HG03354 (cell line): Measurements from ENCODE around the gene ZSCAN12.
"Not testable (repeated sequence)": the region's sequence is repeated elsewhere in the genome, so short reads cannot be mapped to it uniquely, and the experiment has no call there.

Experiments used
- ATAC-seq: cut with Tn5 transposase; IDR thresholded peaks from one replicate; pipeline ENCODE4 v1.9.1; 2021; ENCODE audit warnings: mild to moderate bottlenecking; ENCODE audit not compliant: unreplicated experiment, poor library complexity, severe bottlenecking

Gene ZSCAN12

DNA sequence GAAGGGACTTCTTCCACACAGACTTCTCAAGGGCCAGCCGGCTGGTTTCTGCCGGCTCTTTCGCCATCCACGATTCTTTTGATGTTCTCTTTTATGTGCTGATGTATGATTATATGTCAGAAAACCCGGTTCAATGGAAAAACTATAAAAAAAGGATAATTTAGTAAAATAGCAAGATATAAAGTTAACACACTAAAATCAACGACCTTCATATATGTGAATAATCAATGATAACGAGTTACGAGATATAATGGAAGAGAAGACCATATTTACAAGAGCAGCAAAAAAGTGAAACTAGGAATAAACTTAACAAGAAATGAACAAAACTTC, 540 bp upstream of the ZSCAN12 start:
- no peak for ATAC-seq

DNA sequence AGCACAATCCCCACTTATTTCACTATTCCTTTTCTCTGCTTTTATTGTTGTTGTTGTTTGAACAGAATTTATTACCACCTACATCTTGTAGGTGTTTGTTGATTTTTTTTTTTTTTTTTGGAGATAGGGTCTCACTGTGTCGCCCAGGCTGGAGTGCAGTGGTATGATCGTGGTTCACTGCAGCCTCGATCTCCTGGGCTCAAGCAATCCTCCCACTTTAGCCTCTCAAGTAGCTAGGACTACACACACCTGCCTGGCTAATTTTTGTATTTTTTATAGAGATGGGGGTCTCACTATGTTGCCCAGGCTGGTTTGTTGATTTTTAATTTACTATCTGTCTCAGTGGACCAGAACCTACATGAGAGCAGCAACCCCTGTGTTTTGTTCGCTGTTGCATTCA, 3.6 kb downstream of the ZSCAN12 start:
- ATAC-seq = no peak

DNA sequence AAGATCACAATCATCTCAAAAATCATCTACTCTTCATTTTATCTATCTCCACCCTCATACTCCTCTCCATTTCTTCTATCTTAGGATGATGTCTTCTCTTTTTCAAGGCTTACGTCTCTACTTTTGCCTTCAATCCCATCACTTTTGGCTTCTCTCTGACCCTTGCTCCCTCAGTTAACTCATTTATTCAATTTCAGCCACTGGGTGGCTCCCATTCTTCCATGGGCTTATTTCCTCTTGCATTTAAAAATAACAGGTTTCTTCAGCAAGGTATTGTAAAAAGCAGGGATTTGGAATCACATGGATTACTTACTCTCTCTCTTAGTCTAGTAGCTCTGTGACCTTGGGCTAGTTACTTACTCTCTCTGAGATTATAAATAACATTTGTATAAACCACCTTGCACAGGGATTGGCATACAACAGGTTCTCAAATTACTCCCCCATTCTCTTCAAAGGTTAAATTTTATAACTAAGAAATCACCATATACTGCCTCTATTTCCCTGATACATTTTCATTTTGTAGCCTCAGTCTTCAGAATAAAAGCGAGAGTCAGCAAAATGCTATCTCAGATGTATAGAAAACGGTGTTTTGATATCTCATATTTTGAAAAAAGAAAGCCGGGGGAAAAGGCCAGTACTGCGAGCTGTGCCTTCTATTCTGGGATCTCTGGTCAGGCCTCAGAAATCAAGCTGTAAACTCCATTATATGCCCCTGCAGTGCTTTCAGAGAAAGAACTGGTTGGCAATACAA, 5.5 kb downstream of the ZSCAN12 start:
- ATAC-seq = no peak

DNA sequence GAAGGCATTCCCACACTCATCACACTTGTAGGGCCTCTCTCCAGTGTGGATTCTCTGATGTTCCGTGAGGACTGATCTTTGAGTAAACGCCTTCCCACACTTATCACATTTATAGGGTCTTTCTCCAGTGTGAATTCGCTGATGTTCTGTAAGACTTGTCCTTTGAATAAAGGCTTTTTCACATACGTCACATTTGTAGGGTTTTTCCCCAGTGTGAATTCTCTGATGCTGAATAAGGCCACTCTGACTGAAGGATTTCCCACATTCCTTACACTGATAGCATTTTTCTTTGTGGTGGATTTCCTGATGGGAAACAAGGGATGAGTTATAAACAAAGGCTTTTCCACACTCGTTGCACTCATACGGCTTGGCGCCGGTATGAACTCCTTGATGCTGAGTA, 8.9 kb downstream of the ZSCAN12 start:
- ATAC-seq = no peak

DNA sequence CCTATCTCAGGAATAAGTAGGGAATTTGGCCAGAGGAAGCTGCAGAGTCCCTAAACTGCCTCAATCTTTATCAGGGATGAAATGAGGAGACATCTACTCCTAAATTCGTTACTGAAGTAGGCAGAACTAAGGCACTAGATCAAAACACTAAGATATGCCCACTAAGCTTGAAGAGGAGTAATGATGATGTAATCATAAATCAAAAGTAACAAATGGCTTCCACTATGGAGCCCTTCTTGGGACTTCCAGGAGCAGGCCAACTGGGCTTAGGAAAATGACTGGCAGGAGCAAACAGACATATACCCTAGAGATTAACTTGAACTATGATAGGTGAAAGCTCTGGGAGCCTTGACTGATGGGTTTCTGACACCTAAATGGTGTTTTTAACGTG, 15.4 kb downstream of the ZSCAN12 start:
- ATAC-seq = no peak

DNA sequence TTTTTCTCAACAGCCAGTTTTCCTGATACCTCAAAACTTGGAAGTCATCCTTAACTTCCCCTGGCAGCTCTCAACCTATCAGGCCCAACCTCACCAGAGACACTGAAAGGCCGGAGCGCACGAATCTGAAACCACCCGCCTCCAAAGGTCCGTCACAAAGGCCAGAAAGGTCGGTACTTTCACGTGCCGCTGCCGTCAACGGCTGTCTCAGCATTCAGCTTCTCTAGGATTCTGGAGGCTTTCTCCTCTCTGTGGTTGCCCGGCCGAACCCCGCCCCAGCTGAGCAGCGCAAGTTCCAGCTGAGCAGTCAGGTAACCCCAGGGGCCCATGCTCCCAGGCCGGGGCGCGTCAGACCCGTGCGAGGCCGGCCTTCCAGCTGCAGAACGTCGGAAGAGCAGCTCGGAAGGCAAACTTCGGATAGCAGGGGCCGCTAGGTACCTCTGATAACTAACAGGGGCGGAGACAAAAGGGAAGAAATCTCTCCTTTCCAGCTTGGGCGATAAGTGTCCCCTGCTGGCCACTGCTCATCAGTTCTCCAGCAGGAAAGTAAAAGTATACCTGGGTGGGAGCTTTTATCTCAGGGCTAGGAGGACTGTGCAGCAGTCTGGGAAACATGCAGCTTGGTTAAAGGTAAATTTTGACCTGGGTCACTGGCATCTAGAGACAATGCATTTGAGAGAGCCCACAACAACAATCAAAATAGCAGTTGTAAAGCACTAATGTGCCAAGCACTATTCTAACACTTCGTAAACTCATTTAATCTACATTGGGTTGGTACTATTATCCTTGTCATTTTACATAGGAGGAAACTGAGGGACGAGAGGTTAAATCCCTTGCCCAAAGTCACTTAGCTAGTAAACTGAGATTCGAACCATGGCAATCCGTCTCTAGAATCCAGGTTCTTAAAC, 16.1 kb downstream of the ZSCAN12 start:
- peak; percentile 96 for ATAC-seq

DNA sequence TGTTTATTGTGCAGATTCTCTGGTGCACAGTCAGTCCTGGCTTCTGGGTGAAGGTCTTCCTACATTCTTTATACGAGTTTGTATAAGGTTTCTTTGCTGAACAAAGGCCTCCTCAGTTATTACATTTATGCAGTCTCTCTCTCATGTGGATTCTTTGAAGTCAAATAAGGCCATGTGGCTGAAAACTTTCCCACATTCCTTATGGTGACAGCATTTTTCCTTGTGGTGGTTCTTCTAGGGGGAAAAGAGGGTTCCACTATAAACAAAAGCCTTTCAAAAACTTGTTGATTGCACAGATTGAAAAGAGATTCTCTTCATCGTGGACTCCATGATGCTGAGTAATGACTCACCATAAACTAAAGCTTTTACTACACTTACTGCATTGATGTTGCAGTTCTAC, 19.2 kb downstream of the ZSCAN12 start:
- no peak for ATAC-seq

DNA sequence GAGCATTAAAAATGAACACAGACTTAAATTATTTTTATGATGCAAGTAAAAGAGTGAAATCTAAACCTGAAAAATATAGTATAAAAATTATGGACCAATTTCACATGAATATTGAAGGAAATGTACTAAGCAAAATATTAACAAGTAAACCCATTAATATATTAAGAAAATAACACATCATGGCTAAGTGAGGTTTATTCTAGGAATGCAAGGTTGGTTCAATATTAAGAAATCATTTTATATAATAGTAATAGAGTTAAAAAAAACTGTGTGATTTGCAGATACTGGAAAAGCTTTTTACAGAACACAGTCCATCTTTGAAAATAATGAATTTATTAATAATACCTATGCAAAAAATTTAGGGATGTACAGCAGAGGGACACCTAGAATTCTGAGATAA, 20.9 kb downstream of the ZSCAN12 start:
- ATAC-seq = no peak

DNA sequence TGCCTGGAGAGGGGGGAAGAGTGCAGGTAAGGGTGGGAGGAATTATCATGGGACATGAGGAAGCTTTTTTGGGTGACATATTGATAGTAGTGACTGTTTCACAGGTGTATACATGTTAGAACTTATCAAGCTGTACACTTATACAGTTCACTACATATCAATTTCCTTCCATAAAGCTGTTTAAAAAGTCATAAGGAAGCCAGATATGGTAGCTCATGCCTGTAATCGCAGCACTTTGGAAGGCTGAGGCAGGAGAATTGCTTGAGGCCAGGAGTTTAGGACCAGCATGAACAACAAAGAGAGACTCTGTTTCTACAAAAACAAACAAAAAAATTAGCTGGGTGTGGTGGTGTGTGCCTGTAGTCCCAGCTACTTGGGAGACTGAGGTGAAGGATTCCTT, 21.7 kb downstream of the ZSCAN12 start:
- no peak for ATAC-seq

DNA sequence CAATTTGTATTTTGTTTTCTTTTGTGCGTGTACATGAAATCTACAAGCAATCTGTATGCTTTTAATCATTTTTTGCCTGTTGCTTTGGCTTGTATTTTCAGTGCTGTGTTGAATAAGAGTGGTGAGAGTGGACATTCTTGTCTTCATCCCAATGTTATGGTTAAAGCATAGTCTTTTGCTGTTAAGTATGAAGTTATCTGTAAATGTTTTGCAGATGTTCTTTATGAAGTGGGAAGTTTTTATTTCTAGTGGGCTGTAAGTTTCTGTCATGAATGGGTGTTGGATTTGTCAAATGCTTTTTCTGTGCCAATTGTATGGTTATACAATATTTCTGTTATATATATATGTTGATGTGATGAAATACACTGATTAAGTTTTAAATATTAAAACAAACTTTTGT, 25.6 kb downstream of the ZSCAN12 start:
- no peak for ATAC-seq

DNA sequence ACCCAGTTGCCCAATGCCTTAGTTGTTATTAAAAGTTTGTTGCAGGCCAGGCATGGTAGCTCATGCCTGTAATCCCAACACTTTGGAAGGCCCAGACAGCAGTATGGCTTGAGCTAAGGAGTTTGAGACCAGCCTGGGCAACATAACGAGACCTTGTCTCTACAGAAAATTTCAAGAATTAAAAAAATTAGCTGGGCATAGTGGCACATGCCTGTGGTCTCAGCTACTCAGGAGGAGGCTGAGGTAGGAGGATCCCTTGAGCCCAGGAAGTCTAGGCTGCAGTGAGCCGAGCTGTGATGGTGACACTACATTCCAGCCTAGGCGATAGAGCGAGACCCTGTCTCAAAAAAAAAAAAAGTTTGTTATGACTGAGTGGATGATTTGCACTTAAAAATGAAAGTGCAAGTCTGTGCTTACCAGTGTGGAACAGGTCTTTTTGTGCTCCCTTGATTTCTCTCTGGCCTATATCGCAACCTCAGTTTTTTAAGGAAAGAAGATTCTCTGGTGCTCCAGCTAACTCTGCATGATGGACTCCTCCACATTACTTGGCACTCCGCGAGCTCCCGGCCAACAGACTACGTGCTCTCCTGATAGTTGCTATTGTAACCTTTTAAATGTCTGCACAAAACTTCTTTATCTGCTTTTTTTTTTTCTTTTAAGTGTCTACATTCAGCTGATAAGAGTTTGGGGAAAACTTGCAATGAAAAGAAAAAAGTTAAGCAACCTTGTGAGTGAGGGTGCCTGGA, 27.7 kb downstream of the ZSCAN12 start:
- ATAC-seq = peak; percentile 72

DNA sequence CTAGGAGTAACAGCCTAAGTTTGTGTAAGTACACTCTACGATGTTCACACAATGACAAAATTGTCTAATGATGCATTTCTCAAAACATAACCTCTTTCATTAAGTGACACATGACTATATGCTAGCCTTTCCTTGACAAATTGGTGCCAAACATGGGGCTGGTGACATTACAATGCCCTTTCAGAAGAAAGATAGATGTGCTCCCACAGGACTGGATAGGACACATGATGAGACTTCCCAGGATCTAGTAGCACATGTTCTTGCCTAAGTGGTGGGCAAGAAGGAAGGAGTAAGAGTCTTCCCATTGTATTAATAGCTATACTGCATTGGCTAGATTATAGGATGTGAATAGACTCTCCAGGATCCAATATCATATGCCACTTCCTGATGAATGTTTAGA, 28.3 kb downstream of the ZSCAN12 start:
- ATAC-seq = no peak

DNA sequence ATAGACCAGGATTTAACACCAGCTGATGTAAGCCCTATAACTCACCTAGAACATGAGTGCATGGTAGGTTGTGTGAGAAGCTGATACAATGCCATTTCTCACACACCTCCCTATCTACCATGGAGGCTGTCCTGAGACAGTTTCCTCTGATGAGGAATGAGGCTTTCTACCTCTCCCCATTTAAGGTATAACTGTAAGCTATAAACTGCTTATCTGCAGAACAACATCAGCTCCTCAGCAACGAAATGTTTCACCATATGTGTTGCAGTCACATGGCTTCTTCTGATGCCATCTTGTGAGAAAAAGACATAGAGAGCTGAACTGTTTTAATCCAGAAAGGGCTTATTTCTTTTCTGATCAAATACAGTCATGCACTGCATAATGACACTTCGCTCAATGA, 29.1 kb downstream of the ZSCAN12 start:
- ATAC-seq = no peak

DNA sequence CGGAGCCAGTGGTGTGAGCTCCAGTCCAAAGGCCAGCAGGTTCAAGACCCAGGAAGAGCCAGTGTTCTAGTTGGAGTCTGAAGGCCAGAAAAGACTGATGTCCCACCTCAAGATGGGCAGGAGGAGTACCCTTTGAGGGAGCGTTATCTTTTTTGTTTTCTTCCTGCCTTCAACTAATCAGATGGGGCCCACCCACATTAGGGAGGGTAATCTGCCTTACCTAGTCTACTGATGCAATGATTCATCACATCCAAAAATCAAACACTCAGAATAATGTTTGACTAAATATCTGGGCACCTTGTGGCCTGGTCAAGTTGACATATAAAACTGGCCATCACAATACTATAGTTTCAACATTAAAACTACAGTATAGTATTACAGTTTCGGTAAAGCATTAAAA, 30.1 kb downstream of the ZSCAN12 start:
- no peak for ATAC-seq

DNA sequence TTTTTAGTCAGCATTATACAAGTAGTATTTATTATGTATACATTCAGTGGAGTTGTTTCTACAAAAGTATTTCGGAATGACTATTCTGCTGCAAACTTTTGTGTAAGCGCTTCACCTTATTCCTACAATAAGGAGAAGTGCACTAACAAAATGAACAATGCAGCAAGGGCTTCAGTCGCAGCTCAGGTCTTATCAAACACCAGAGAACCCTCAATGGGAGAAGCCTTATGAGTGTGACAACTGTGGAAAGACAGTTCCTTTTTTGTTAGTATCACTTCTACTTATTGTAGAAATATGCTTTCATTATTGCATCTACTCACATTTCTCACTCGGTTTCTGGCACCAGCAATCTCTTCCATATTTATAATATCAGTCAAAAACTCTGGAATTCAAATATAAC, 31.0 kb downstream of the ZSCAN12 start:
- ATAC-seq = no peak

DNA sequence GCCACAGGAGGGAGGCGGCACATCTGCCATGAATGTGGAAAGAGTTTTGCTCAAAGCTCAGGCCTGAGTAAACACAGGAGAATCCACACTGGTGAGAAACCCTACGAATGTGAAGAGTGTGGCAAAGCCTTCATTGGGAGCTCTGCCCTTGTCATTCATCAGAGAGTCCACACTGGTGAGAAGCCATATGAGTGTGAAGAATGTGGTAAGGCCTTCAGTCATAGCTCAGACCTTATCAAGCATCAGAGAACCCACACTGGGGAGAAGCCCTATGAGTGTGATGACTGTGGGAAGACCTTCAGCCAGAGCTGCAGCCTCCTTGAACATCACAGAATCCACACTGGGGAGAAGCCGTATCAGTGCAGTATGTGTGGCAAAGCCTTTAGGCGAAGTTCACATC, 34.0 kb downstream of the ZSCAN12 start:
- ATAC-seq = not testable (repeated sequence)

DNA sequence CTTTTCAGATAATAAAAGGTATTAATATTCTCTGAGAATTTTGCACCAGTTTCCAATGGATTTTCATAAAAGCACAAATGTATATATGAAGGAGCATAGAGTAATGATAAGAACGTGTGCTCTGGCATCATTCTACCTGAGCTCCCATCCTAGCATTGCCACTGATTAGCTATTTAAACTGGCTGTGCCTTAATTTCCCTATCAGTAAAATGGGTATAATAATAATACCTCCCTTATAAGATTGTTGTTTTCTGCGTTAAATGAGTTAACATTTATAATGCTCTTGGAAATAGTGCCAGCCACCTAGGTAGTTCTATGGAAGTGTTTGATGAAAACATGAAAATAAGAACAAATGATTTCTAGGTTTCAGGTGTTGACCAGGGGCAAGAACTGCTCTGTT, 38.6 kb downstream of the ZSCAN12 start:
- no peak for ATAC-seq

DNA sequence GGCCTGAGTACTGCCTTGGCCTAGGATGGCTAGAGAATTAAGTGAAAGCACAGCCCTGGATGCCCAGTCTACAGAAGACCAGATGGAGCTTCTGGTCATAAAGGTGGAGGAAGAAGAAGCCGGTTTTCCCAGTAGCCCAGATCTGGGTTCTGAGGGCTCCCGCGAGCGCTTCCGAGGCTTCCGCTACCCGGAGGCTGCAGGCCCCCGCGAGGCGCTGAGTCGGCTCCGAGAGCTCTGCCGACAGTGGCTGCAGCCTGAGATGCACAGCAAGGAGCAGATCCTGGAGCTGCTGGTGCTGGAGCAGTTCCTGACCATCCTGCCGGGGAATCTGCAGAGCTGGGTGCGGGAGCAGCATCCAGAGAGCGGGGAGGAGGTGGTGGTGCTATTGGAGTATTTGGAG, 40.0 kb downstream of the ZSCAN12 start:
- not testable (repeated sequence) for ATAC-seq

DNA sequence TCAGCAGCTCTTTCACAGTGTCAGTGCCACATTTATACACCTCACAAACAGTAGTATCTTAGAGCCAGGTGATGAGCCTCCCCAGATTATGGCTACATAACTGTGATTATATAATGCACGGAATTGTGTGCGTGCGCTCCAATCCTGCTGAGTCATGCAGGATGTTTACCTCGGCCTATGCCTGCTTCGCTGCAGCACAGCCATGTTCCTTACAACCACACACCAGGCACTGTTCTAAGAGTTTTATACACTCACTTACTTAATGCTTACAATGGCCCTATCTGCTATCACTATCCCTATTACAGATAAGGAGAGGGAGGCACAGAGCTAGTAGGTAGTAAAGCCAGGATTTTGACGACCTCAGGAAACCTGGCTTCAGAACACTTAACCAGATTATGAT, 42.5 kb downstream of the ZSCAN12 start:
- no peak for ATAC-seq

DNA sequence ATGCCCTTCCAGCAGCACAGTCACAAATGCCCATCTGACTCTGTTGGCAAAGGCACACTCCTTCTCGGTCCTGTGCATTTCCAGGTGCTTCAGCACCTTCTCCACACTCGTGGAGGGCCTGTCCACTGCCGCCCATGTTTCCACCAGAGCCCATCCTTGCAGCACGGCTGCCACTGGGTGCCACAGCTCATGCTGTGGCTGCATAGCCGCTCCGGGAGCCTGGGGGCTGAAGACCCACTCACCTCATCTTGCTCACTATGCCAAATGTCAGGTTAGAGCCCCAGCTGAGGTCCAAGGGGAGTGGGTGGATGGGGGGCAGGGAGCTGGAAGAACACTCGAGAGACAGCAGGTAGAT, 42.9 kb downstream of the ZSCAN12 start:
- no peak for ATAC-seq
